HCT116 (cell line): Measurements from ENCODE around the gene PLD4. TPM values are rescaled to one million over a fixed set of nuclear protein-coding genes. Genes with fewer than 3 reads are reported as not detected.

Source experiments
- ATAC-seq: fragments of 200-7000 bp; cut with Tn5 transposase; 2 replicates; pipeline ENCODE4 v1.9.1; 2020; ENCODE audit warnings: mild to moderate bottlenecking, moderate library complexity
- BruUV-seq: library from RNA; stranded (reverse); fragments of 400-500 nt; replicated peaks from 2 replicates; lab custom pipeline; 2021; lab: Mats Ljungman, UMichigan
- CTCF ChIA-PET: fragments of 300-600 bp; sonication (Branson Sonifier 250); formaldehyde crosslinking; loops from one replicate; lab custom pipeline; 2021; ENCODE audit warnings: antibody characterized with exemption; lab: Charles Lee
- POLR2A ChIA-PET: fragments of 300-600, 350-600 bp; sonication (Branson Sonifier 250); formaldehyde crosslinking; loops from one replicate; lab custom pipeline; 2021; ENCODE audit warnings: antibody characterized with exemption; lab: Charles Lee
- RAD21 ChIA-PET, 2 experiments: fragments of 300-600 bp; sonication (Branson Sonifier 250); formaldehyde crosslinking; loops; one replicate each; lab custom pipeline; 2023; ENCODE audit warnings: low total read pairs in 2 of 2; ENCODE audit not compliant: uncharacterized antibody in 2 of 2, unreplicated experiment in 2 of 2, low non-redundant PET in 1 of 2; lab: Charles Lee
- DNase-seq: peaks from one replicate; pipeline ENCODE4 v3.0.0-alpha.2; 2010; ENCODE audit warnings: low read depth, low spot score
- H2AFZ ChIP-seq: fragments of 200-600 bp; shearing (Covaris generic), sonication (generic); 2 replicates; pipeline ENCODE4 v1.6.1; 2017; ENCODE audit warnings: low read depth, mixed run types, mixed read lengths, antibody characterized with exemption, low read length; ENCODE audit not compliant: poor library complexity, severe bottlenecking
- H3K27ac ChIP-seq: 2 replicates; pipeline ENCODE4 v1.5.1; 2012; ENCODE audit warnings: low read depth, low read length
- H3K27me3 ChIP-seq: fragments of 200-600 bp; sonication (generic); 2 replicates; pipeline ENCODE4 v1.6.1; 2016; ENCODE audit warnings: mixed run types, low read length, mixed read lengths; ENCODE audit not compliant: insufficient read depth
- H3K36me3 ChIP-seq, 2 experiments: fragments of 200-500 bp in 1 of 2; fragments of 200-600 bp in 1 of 2; sonication (Bioruptor generic) in 1 of 2; sonication (generic) in 1 of 2; 2 replicates each; pipeline versions ENCODE4 v1.5.1 to v1.6.1; 2014 to 2016; ENCODE audit warnings: low read length in 2 of 2, inconsistent platforms in 1 of 2, mixed read lengths in 1 of 2, mixed run types in 1 of 2; ENCODE audit not compliant: insufficient read depth in 2 of 2, control insufficient read depth in 1 of 2
- H3K4me1 ChIP-seq, 2 experiments: fragments of 200-600 bp in 1 of 2; sonication (generic) in 1 of 2; 2 replicates each; pipeline versions ENCODE4 v1.5.1 to v1.6.1; 2012 to 2017; ENCODE audit warnings: low read length in 2 of 2, inconsistent platforms in 1 of 2, mild to moderate bottlenecking in 1 of 2, mixed read lengths in 1 of 2, mixed run types in 1 of 2, moderate library complexity in 1 of 2; ENCODE audit not compliant: insufficient read depth in 2 of 2, control insufficient read depth in 1 of 2
- H3K4me2 ChIP-seq: fragments of 200-600 bp; sonication (generic); 2 replicates; pipeline ENCODE4 v1.6.1; 2017; ENCODE audit warnings: mixed run types, low read length, mixed read lengths
- H3K4me3 ChIP-seq, 2 experiments: fragments of 200-600 bp in 1 of 2; sonication (generic) in 1 of 2; replicated peaks in 1 of 2; 2 replicates each; pipeline ENCODE4 v1.5.1; 2011 to 2016; ENCODE audit warnings: low read length in 2 of 2, control low read depth in 1 of 2, low read depth in 1 of 2, mild to moderate bottlenecking in 1 of 2, mixed read lengths in 1 of 2, mixed run types in 1 of 2
- H3K79me2 ChIP-seq: fragments of 200-600 bp; sonication (generic); 2 replicates; pipeline ENCODE4 v1.6.1; 2017; ENCODE audit warnings: mild to moderate bottlenecking, mixed run types, low read length, moderate library complexity, mixed read lengths; ENCODE audit not compliant: insufficient read depth
- H3K9ac ChIP-seq: fragments of 200-600 bp; sonication (generic); 2 replicates; pipeline ENCODE4 v1.6.1; 2016; ENCODE audit warnings: low read length, mixed read lengths
- H3K9me2 ChIP-seq: fragments of 200-600 bp; sonication (generic), shearing (Covaris generic); 2 replicates; pipeline ENCODE4 v1.6.1; 2017; ENCODE audit warnings: mixed run types, mild to moderate bottlenecking, moderate library complexity; ENCODE audit not compliant: insufficient read depth
- H3K9me3 ChIP-seq, 2 experiments: fragments of 200-500 bp in 1 of 2; fragments of 200-600 bp in 1 of 2; sonication (Bioruptor generic) in 1 of 2; sonication (generic) in 1 of 2; 2 replicates each; pipeline ENCODE4 v1.6.1; 2014 to 2017; ENCODE audit warnings: low read length in 2 of 2, mixed read lengths in 2 of 2, inconsistent platforms in 1 of 2, low read depth in 1 of 2, mild to moderate bottlenecking in 1 of 2, mixed run types in 1 of 2, moderate library complexity in 1 of 2; ENCODE audit not compliant: control insufficient read depth in 1 of 2, insufficient read depth in 1 of 2
- H4K20me1 ChIP-seq: fragments of 200-600 bp; sonication (generic), shearing (Covaris generic); 2 replicates; pipeline ENCODE4 v1.6.1; 2017; ENCODE audit warnings: mixed run types, mild to moderate bottlenecking, moderate library complexity; ENCODE audit not compliant: insufficient read depth
- ATF3 ChIP-seq: IDR thresholded peaks from 2 replicates; pipeline ENCODE4 v1.6.1; 2012
- CEBPB ChIP-seq: IDR thresholded peaks from 2 replicates; pipeline ENCODE4 v1.6.1; 2012; ENCODE audit warnings: low read depth
- CTCF ChIP-seq, 3 experiments: fragments of 200-600 bp in 1 of 3; sonication (generic) in 1 of 3; IDR thresholded peaks in 2 of 3; conservative IDR thresholded peaks in 1 of 3; 2 replicates each; pipeline ENCODE4 v1.5.1; 2012 to 2017; ENCODE audit warnings: low read depth in 2 of 3, low read length in 2 of 3, antibody characterized with exemption in 1 of 3, borderline replicate concordance in 1 of 3, control low read depth in 1 of 3, mild to moderate bottlenecking in 1 of 3, mixed read lengths in 1 of 3, mixed run types in 1 of 3, moderate library complexity in 1 of 3; ENCODE audit not compliant: insufficient read depth in 1 of 3
- ELF1 ChIP-seq: IDR thresholded peaks from 2 replicates; pipeline ENCODE4 v1.6.1; 2012; ENCODE audit warnings: low read depth, borderline replicate concordance
- EZH2 ChIP-seq: fragments of 200-600 bp; sonication (generic); IDR thresholded peaks from 2 replicates; pipeline ENCODE4 v1.6.1; 2017; ENCODE audit warnings: antibody characterized with exemption, mixed run types
- EZH2phosphoT487 ChIP-seq: fragments of 200-600 bp; IDR thresholded peaks from 2 replicates; pipeline ENCODE4 v1.6.1; 2018; ENCODE audit warnings: antibody characterized with exemption, borderline replicate concordance
- FOSL1 ChIP-seq: IDR thresholded peaks from 2 replicates; pipeline ENCODE4 v1.6.1; 2012; ENCODE audit warnings: low read depth
- MAX ChIP-seq: IDR thresholded peaks from 2 replicates; pipeline ENCODE4 v1.6.1; 2012
- POLR2A ChIP-seq: IDR thresholded peaks from 2 replicates; pipeline ENCODE4 v1.7.0; 2011; ENCODE audit warnings: borderline replicate concordance; ENCODE audit not compliant: insufficient read depth, insufficient read length; ENCODE audit errors: extremely low read depth
- RAD21 ChIP-seq: IDR thresholded peaks from 2 replicates; pipeline ENCODE4 v1.6.1; 2012; ENCODE audit warnings: low read depth, mild to moderate bottlenecking
- SP1 ChIP-seq: IDR thresholded peaks from 2 replicates; pipeline ENCODE4 v1.6.1; 2012; ENCODE audit warnings: low read depth
- SRF ChIP-seq: IDR thresholded peaks from 2 replicates; pipeline ENCODE4 v1.6.1; 2012; ENCODE audit warnings: low read depth
- ZBTB33 ChIP-seq: IDR thresholded peaks from 2 replicates; pipeline ENCODE4 v1.6.1; 2011; ENCODE audit warnings: mild to moderate bottlenecking, low read length, moderate library complexity; ENCODE audit not compliant: insufficient replicate concordance; ENCODE audit errors: extremely low read depth
- ZFX ChIP-seq: fragments of 450-650 bp; IDR thresholded peaks from 2 replicates; pipeline ENCODE4 v1.6.1; 2017
- intact Hi-C: fragments of 100-400 bp; cut with micrococcal nuclease; formaldehyde crosslinking; loops from 2 replicates; pipeline ENCODE4 v1.10.0; 2022
- total RNA-seq: library from RNA; stranded (reverse); gene quantifications from one replicate; pipeline ENCODE4 v1.2.1, GENCODE V29; 2021; ENCODE audit not compliant: unreplicated experiment

PLD4 gene
- total RNA-seq, 1 experiment from 2014 or later = 0.12 TPM

- intact Hi-C loops = no loop called here
- peak overlapping the region; percentile 80 for H3K9ac ChIP-seq
- peak overlapping the region; percentile 98 for H3K27ac ChIP-seq
- TF ChIP-seq ZFX (0 out of 2 replicates have a peak, but pooled peaks have one; percentile 22), EZH2phosphoT487 (no peak)
- H3K9me2 ChIP-seq = no peaks in the 10 kb centered on the region
- H3K27me3 ChIP-seq = no peaks in the 10 kb centered on the region
- no peaks in the 10 kb centered on the region for H3K9me3 ChIP-seq
- peak overlapping the region; percentile 90 for H3K4me2 ChIP-seq
- no peaks in the 10 kb centered on the region for H3K79me2 ChIP-seq
- ATAC-seq (peak; percentile 34), DNase-seq (no peak)
- CTCF ChIA-PET = interaction anchor here (1.1 to 1.3 kb wide), 2 partner anchors 69 to 78 kb away, joined by 3 read pairs; no protein-coding TSS in a partner anchor
- POLR2A ChIA-PET = no interaction called here
- peak overlapping the region; percentile 42 to 56 for H3K4me3 ChIP-seq
- BruUV-seq = no TSS peak
- H3K36me3 ChIP-seq = no peaks in the 10 kb centered on the region; a peak in 1 of 4 replicates
- H4K20me1 ChIP-seq = no peaks in the 10 kb centered on the region
- RAD21 ChIA-PET = no interaction called here
- H2AFZ ChIP-seq = no peak overlapping the region
- peaks cover 50 to 62% of the 10 kb centered on the region in 2 experiments for H3K4me1 ChIP-seq
Measured at GRCh38 chr14:104967386-104968152, 42.9 kb downstream of the PLD4 start.

- Histone ChIP-seq H3K4me3 (peak overlapping the region; percentile 42 to 56), H3K36me3 (no peaks in the 10 kb centered on the region; a peak in 1 of 4 replicates), H3K79me2 (no peaks in the 10 kb centered on the region), H3K4me1 (peaks cover 55 to 68% of the 10 kb centered on the region in 2 experiments), H3K9me2 (no peaks in the 10 kb centered on the region), H3K9me3 (no peaks in the 10 kb centered on the region), H4K20me1 (no peaks in the 10 kb centered on the region), H3K4me2 (peak overlapping the region; percentile 90), H3K27me3 (no peaks in the 10 kb centered on the region), H3K9ac (peak overlapping the region; percentile 80), H2AFZ (no peak overlapping the region), H3K27ac (peak overlapping the region; percentile 98)
- ChIA-PET RAD21 (no interaction called here), POLR2A (no interaction called here), CTCF (interaction anchor here (1.1 to 1.3 kb wide), 2 partner anchors 68 to 77 kb away, joined by 3 read pairs; no protein-coding TSS in a partner anchor)
- DNase-seq (no peak), ATAC-seq (peak; percentile 29)
- intact Hi-C loops = no loop called here
- BruUV-seq = no TSS peak
- no peak for TF ChIP-seq EZH2
- no peak for TF ChIP-seq SP1
- TF ChIP-seq CEBPB = no peak
- no peak for TF ChIP-seq SRF
- TF ChIP-seq ATF3 = no peak
- no peak for TF ChIP-seq RAD21
- TF ChIP-seq CTCF (IDR thresholded peaks at IDR 0.05 in 2 of 3, conservative IDR thresholded peaks at IDR 0.05 in 1 of 3; ENCODE audit: borderline replicate concordance in 1 of 3, insufficient read depth in 1 of 3, low read depth in 2 of 3, low read length in 2 of 3) = no peak
- no peak for TF ChIP-seq POLR2A
- TF ChIP-seq FOSL1 = no peak
- no peak for TF ChIP-seq ZBTB33
- TF ChIP-seq MAX = no peak
- TF ChIP-seq ELF1 = no peak
Measured at GRCh38 chr14:104968153-104968527, 43.5 kb downstream of the PLD4 start.
